HG03565 (cell line): ENCODE measurements around the gene ZNF652.

Source experiments
- ATAC-seq: cut with Tn5 transposase; IDR thresholded peaks from one replicate; pipeline ENCODE4 v1.9.1; 2021; ENCODE audit warnings: mild to moderate bottlenecking, moderate library complexity; ENCODE audit not compliant: unreplicated experiment

Gene ZNF652

DNA sequence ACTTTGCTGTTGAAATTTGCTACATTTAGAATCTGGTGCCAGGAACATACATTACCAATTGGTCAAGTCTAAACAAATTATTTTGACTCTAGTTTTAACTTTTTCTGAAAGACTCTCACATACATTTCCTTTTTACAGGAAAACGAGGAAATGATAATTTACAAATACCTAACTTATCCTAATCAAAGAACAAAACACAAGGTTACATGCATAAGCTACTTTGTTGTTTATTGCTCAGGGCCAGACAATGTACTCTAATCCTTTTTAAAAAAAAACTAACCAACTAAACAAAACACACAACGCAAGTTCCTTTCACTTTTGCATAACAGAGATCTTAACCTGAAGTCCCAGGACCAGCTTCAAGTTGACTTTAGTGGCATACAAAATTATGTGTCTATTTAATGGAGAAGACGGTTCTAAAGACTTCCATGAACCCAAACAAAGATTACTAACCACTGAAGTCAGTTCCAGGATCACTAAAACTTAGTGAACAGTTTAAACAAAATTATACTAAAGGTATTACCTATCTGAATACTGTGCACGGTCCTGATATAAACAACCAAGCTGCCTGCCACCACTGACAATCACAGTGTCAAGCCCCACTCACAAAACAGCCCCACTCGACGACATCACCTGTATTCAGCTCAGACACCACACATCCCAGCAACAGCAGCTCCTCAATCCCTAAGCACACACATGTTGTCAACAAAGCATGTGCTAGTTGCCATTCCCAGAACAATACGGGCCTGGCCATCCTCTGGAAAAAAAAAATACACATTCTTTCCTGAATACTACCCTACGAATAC is 1.9 kb downstream of the ZNF652 start:
- no peak for ATAC-seq

DNA sequence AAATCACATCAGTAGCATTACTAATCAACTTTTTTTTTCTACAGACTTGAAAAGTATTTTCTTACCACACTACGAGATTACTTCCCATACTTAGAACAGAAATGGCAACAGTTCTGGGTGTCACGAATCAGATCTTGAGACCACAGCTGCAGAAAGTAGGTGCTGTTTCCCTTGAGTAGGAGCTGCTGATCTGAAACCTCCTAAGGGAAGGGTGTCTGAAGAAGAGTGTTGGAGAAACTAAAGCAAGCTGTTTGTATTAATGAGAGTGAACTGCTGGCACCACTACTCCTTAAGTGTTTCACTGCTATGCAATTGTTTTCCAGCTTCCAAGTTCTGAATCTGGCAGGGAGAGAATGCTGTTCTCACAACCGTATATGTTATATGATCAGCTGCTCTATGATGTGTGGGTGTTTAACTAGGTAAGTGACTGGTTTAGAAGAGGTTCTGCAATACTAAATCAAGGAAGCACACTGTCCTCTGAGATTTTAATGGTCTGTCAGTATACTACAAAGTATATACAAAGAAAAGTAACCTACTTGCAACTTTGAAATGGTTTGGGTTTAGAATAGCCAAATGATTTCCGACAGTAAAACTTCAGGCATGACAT is 3.3 kb downstream of the ZNF652 start:
- ATAC-seq: no peak

GRCh38 chr17:49357516-49357915 is 4.5 kb downstream of the ZNF652 start:
- ATAC-seq: no peak

DNA sequence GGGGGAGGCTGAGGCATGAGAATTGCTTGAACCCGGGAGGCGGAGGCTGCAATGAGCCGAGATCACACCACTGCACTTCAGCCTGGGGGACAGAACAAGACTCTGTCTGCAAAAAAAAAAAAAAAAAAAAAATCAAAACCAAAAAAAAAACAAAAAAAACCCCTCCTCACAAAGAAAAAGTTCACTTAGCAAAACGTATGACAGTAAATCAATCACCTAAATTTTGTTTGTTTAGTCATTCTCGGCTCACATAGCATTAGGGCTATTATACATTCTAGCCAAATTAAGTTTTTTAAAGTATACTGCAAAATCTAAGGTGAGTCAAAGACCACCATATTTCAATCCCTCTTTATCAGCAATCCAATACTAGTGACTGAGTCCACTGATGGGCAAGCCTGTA is 5.7 kb downstream of the ZNF652 start:
- no peak for ATAC-seq

GRCh38 chr17:49353607-49354006 is 8.4 kb downstream of the ZNF652 start:
- ATAC-seq: no peak

DNA sequence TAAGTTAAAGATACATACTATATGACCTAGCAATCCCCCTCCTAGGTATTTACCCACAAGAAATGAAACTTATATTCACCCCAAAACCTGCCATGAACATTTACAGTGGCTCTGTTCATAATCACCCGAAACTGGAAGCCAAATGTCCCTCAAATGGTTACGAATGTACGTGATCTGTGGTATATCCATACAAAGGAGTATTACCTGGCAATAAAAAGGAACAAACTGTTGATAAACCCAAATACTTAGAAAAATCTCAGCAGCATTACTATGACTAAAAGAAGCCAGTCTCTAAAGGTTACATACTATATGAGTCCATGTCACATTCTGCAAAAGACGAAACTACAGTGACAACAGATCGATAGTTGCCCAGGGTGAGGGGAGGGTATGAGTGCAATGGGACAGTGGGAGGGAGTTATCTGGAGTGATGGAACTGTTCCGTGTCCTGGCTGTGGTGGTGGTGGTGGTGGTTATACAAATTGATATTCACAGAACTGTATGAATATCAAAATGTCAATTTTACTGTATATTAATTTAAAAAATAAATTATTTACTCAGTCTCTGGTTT is 9.4 kb downstream of the ZNF652 start:
- no peak for ATAC-seq

- no peak for ATAC-seq
These were observed 10.4 kb downstream of the ZNF652 start for GRCh38 chr17:49351572-49352140.

- no peak for ATAC-seq
These were observed 12.5 kb downstream of the ZNF652 start for GRCh38 chr17:49349541-49349940.

DNA sequence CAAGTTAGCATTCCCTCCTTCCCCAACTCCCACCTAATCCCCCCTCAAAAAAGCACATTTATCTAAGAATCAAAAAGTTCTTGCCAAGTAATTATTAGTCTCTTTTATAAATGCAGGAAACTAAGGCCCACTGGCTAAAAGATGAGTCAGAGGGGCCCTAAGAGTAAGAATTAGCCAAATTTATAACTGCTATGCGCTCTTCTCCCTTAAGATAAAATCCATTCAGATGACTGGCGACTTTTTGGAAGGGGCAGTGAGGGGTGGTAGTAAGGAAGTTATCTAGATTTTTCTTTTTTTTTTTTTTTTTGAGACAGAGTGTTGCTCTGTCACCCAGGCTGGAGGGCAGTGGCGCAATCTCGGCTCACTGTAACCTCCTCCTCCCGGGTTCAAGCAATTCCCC is 17.1 kb downstream of the ZNF652 start:
- no peak for ATAC-seq

- no peak for ATAC-seq
These were observed 18.8 kb downstream of the ZNF652 start for GRCh38 chr17:49343273-49343672.

DNA sequence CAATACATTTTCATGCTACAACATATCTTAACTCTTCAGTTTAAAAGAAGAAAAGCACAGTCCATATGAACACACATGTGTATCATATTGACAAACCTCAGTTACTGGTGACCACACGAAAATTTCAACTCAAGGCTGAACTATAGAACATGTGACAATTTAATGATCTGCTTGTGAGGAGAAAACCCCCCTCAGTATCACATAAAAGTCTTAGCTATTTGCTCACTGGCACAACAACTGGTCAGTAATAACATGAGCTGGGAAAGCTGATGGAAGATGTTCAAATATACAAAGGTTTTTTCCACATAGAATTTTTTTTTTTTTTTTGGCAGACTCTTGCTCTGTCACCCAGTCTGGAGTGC is 19.5 kb downstream of the ZNF652 start:
- no peak for ATAC-seq

DNA sequence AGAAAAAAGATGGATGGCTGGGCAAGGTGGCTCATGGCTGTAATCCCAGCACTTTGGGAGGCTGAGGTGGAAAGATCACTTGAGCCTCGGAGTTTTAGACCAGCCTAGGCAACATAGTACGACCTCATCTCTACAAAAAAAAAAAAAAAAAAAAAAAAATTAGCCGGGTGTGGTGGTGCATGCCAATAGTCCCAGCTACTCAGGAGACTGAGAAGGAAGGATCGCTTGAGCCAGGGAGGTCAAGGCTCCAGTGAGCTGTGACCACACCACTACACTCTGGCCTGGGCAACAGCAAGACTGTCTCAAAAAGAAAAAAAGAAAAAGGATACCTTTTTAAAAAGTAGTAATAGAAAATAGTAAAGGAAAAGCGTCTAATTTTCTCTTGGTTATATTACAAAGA is 20.7 kb downstream of the ZNF652 start:
- ATAC-seq: no peak

DNA sequence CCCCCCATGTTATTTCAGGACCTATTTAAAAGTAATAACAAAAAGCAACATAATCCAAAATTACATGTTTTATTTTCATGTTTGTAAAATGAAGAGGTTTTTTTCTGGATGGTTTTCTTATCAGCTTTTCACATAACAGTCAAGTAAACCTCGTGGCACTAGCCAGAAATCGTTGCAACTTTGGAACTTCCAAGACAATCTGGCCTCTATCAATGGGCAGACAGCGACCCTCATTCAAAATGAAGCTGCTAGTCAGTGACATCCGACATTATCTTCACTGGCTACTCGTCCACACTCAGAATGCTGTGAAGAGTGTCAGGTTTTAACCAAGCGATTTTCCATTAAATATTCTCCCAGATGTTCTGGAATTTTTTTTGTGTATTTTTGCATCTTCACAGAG is 22.7 kb downstream of the ZNF652 start:
- ATAC-seq: no peak

- no peak for ATAC-seq
These were observed 23.2 kb downstream of the ZNF652 start for GRCh38 chr17:49338883-49339282.

DNA sequence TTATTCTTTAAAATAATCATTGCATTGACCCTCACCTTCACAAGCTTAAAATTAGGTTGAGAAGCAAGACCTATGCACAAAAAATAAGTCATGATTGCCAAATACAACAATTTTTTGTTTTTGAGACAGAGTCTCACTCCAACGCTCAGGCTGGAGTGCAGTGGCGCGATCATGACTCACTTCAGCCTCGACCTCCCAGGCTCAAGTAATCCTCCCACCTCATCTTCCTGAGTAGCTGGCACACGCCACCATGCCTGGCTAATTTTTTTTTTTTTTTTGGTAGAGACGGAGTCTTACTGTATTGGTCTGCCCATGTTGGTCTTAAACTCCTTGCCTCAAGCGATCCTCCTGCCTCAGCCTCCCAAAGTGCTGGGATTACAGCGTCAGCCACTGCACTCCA is 24.2 kb downstream of the ZNF652 start:
- no peak for ATAC-seq

GRCh38 chr17:49334744-49335512 is 27.1 kb downstream of the ZNF652 start:
- no peak for ATAC-seq

DNA sequence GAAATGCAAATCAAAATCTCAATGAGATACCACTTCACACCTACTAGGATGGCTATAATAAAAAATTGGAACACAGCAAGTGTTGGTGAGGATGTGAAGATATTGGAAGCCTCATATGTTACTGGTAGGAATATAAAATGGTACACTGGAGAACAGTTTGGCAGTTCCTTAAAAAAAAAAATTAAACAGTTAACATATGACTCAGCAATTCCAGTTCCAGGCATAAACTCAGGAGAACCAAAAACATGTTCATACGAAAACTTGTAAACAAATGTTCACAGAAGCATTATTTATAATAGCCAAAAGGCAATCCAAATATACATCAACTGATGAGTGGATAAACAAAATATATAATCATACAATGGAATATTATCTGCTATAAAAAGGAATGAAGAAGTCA is 28.2 kb downstream of the ZNF652 start:
- ATAC-seq: no peak

- no peak for ATAC-seq
These were observed 33.9 kb downstream of the ZNF652 start for GRCh38 chr17:49327835-49328784.

DNA sequence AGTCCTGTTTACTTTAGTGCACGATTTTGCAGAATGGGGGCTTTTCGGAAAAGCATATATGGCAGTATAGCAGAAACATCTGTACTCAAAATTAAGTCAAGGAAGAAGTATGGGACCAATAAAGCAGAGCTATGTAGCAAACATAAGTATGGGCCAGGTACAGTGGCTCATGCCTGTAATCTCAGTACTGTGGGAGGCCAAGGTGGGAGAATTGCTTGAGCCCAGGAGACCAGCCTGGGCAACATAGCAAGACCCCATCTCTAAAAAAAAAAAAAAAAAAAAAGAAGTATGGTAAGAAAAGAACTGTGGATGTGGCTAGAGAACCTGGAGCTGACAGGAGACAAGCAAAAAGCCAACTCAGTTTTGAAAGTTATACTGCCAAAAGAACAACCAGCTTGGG is 36.1 kb downstream of the ZNF652 start:
- ATAC-seq: no peak

DNA sequence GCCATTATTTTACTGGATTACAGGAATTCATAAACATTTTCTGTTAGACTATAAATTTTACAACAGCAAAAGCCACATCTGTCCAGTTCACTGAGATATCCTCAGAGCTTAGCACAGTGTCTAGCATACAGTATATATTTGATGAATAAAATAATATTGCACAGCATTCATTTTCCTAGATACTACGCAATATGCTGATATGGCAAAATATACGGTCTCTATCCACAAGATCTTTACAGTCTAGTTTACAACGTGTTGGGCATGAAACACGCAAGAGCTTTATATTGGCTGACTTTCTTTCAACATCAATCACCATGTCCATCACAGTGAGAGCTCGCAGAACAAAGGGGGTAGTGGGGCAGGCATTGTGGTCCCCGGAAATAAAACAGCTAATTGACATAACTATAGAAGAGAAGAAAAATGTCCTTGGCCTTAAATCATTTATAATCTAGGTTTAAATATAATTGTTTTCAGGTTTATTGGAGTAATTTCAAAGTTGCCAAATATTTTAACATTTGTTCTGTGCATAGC is 43.5 kb downstream of the ZNF652 start:
- no peak for ATAC-seq
